ENCODE data around the gene NCEH1.
"Not testable (repeated sequence)": the region's sequence is repeated elsewhere in the genome, so short reads cannot be mapped to it uniquely, and the experiment has no call there.

The NCEH1 gene

DNA sequence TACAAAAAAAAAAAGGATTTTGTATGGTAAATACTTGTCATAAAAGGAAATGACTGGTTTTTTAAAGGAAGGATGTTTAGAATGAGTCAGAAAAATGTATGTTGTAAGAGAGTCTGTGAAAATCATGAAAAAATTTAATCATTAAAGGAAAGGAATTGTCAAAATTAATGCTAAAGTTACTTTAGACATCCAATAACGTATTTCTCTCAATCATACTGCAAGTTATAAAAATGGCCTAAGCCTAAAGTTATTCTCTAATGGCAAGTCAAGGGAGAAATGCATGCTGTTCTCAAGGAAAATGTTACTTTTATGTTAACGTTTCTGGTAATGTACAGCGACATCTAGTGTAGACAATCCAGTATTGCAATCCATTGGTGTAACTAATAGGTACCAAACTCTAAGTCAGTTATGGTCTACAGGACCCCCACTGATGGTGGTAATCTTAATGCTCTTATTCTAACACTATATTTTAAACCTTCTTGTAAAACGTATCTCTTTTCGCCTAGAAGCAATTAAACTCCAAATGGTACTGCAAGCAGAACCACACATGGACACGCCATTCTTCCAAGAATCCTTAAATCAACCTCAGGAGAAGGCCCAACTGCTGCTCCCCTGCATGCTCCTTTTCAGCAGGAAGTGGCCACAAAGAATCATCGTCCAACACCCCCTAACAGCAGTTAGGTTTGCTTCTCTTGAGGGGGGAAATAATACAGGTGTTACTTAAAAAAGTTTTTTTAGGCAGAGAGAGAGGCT, 35.2 kb downstream of the NCEH1 start:
- peak in 2 of 5 experiments; percentile 15 to 48 for DNase-seq

DNA sequence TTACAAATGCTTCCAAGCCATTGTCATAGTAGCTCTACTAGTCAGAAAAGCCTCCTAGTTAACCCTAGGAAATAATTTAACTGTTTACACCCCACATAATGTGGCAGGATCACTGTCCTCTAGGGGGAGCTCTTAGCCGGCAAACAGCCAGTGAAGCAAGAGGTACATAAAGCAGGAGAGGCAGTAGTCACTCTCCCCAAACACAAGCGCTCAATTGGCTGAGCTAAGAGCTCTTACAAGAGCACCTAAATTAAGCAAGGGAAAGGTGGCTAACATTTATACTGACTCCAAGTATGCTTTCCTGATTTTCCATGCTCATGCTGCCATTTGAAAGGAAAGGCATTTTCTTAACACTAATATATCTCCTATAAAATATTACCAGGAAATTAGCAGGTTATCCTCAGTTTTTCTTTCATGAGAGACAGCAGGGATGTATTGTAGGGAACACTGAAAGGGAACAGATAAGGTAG, 37.6 kb downstream of the NCEH1 start:
- DNase-seq, result peak in 3 of 5 experiments; percentile 29 to 81 (median 37)

DNA sequence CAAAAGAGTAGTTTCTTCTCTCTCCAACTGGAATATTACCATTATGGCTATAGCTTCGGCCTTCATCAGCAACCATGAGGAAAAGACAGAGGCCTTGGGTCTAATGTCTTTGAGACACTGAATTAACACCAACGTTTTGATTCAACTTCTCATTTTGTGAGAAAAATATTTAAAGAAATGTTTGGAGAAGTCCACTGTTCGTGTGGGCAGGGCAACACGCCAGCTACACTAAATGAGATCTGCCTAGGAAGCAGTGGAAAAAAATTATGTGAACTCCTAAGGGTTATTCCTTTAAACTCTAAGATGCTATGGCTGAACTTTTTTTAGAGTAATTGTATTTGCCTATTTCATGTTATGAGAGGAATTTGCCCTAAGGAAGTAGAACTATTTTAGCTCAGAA, 41.8 kb downstream of the NCEH1 start:
- no peak for DNase-seq

DNA sequence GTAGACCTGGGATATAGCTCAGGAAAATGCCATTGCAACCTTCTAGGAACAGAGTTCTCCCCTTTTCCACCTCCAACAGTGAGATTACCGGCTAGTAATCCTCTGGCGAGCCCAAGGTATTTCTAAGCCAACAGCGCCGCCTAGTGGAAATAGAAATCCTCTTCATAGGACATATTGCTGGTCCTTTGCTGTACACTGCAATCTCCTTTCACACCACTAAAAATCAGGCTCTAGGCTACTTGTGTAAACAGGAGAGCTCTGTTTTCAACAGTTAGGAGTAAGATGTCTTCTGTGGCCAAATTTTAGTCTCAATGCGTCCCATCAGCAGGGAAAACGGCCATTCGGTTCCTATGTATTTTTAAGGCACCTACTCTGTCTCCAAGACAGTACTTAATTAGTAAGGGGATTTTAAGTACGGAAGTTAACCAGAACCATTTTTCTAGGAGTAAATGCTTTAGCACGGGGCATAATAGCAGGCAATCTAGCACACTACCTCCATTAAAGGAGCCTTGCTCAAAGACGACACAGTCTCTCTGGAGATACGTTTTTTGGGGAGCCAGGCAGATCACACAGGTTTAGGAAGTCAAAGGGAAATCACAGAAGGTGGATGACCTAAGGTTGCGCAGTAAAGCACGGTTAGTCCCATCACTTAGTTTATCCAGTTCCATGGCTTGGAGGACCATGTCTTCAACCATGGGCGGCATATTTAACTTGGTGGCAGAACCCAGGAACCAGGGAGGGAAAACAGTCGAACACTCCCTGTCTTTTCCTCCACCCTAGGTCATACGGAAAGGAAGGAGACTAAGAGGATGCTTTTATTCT, 43.8 kb downstream of the NCEH1 start:
- DNase-seq, result peak in 4 of 5 experiments; percentile 47 to 77 (median 62)

DNA sequence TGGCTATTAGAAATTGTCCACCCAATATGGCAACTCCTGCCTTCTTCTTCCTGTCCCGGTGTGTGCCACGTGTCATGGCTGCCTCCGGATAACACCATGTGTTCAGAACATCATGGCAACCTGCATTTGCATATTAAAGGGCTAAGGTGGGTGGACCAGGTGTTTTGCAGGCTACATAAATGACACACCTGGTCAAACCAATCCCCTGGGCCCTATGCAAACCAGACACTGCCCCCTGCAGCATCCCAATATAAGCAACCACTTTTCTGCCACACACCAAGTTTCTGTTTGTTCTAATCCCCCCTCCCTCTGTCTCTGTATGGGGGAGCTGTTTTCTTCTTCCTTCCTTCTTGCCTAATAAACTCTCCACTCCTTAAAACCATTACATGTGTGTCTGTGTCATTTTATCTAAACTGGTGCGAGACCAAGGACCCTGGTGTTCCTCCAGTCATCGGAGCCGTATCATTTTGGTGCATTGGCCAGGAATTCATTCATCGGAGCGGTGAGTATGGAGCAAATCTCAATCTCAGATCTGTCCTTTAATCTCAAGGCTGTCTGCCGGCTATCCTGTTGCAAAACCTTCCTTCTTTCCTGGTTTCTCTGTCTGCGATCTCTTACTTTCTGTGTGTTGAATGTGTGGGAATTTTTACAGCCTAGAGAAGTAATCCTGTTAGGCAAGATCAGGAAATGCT, 44.5 kb downstream of the NCEH1 start:
- DNase-seq, result peak in 1 of 5 experiments; percentile 16

DNA sequence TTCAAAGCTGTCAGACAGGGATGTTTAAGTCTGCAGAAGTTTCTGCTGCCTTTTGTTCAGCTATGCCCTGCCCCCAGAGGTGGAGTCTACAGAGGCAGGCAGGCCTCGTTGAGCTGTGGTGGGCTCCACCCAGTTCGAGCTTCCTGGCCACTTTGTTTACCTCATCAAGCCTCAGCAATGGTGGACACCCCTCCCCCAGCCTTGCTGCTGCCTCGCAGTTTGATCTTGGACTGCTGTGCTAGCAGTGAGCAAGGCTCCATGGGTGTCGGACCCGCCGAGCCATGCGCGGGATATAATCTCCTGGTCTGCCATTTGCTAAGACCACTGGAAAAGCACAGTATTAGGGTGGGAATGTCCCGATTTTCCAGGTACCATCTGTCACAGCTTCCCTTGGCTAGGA, 45.4 kb downstream of the NCEH1 start:
- peak in 2 of 5 experiments; percentile 6 to 49 for DNase-seq

DNA sequence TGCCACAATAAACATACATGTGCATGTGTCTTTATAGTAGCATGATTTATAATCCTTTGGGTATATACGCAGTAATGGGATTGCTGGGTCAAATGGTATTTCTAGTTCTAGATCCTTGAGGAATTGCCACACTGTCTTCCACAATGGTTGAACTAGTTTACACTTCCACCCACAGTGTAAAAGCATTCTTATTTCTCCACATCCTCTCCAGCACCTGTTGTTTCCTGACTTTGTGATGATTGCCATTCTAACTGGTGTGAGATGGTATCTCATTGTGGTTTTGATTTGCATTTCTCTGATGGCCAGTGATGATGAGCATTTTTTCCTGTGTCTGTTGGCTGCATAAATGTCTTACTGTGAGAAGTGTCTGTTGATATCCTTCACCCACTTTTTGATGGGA, 50.4 kb downstream of the NCEH1 start:
- not testable (repeated sequence) for DNase-seq

DNA sequence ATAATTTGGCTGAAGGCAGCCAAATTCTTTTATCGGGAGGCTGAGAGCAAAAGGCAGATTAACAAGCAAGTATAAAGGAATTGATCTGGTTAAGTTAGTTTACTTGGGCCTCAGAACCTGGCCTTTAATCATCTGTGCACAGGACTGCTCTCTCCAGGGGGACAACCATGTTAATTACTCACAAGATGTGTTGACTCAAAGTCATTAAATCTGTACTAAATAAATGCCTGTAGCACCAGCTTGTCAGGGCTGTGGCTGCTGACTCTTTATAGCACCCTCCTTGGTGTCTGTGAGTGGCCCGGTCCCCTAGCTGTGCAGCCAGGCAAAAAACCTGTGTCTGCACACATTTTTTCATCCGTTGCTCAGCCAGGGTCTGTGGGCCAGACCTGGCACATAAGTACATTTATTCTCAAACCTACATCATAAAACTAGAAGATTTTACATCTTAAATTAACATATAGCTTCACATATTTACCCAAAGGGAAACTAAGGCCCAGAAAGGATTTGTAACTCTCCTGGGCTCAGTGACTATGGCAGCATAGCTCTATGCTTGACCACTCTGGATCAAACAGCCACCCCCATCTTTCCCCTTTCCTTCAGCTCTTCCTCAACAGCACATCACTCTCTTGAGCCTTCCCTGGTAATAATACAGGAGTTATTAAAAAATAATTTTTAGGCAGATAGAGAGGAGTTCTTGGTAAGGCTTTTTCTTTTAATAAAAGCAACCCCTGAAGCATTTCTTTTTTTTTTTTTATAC, 51.4 kb downstream of the NCEH1 start:
- DNase-seq, result no peak

DNA sequence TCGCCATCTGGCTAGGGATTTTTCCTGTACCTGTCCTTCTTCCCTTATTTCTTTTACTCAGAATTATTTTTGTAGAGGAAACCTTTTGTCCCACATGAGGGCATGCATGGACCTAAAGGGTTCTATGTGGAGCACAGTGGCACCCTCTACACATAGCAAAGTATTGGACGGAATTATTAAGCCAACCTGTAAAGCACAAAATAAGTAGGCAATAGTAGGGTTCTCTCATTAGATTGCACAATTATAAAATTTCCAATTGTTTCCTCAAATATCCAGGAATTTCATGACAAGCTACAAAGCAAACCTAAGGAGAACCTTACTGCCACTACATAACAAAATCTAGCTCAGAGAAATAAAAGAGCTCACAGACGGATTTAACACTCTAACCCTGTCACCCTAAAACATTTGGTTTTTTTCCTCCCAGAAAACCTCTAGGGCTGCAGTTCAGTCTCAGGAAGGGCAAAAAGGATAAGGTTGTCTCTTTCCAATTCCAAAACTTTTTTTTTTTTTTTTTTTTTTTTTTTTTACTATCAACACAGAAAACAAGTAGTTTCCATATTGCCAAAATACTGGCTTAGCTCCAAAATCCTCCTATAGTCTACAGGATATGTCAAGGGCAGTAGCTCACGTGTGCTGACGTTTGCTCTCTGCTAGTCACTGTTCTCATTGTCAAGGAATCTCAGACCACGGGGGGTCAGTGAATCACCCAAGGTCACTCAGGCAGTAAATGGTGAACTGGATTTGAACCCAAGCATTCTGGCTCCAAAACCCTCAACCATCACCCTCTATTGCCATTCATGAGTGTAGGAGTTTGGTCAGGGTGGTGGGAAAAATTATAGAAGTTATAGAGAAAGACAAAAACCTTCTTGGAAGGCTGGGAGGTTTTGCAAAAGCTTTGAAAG, 52.3 kb downstream of the NCEH1 start:
- no peak for DNase-seq

DNA sequence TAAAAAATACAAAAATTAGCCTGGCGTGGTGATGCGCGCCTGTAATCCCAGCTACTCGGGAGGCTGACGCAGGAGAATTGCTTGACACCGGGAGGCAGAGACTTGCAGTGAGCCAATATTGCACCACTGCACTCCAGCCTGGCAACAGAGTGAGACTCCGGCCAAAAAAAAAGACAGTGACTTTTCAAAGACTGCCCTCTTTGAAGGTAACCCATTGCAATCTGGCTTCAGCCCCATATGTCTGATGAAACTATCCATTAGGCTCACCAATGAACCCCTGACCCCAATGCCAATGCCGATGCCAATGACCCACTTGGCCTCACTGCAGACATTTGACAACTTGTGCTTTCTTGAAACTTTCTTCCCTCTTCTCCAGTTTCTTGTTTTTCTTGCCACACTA, 54.3 kb downstream of the NCEH1 start:
- no peak for DNase-seq

DNA sequence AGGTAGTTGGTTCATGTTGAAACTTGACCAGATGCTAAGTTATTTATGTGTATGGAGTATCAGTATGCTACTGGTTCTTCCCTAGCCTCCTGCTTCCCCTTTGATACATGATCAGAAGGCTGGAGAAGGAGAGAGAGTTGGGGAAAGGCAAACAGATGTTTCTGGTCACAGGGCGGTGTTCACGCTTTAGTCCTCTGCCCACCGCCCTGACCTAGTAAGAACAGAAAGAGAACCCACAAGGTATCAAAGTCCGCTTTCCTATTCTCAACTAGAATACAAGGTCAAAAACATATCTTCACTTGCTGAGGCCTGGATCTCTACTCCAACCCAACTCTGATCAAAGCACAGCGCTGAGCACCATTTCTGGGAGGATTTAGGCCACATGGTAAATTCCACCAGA, 55.5 kb downstream of the NCEH1 start:
- DNase-seq, result no peak

DNA sequence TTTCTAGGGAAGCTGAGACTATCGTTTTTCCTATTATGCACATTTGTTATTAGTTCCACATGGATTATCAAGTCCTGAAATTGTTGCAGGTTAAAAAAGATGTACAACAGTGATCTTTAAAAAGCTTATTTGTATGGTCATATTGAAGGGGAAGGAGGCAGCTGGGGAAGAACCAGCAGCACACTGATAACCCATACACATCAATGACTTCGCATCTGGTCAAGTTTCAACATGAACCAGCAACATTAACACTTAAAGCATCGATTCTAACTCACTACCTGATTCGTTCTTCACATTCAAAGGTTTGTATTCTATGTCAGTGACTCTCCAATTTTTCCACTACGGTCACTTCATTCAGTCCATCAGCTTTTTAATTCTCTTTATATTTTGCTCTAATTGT, 56.4 kb downstream of the NCEH1 start:
- DNase-seq, result no peak

DNA sequence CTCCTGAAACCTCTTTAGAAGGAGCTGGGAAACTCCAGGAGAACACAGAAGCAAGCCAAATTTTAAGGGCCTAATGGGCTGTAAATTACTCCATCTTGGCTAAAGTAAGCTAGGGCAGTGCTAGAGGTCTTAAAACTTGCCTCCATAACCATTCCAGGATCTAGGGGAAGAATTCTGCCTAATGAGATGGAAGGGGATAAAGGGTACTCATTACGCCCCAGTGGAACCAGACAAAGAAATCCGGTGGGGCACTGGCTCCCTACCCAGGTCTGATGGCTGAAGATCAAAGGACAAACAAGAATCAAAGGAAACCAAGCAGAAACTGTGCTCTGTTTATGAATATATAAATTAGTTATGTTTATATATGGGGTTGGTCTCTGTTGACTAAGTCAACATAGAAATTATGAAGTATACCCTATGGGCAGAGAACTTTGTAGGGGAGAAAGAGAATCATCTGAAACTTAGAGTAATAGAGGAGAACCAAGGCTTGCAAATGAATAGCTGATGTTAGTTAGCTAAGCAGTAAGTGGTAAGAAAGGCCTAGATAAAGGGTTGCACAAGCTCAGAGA, 57.8 kb downstream of the NCEH1 start:
- DNase-seq, result no peak

DNA sequence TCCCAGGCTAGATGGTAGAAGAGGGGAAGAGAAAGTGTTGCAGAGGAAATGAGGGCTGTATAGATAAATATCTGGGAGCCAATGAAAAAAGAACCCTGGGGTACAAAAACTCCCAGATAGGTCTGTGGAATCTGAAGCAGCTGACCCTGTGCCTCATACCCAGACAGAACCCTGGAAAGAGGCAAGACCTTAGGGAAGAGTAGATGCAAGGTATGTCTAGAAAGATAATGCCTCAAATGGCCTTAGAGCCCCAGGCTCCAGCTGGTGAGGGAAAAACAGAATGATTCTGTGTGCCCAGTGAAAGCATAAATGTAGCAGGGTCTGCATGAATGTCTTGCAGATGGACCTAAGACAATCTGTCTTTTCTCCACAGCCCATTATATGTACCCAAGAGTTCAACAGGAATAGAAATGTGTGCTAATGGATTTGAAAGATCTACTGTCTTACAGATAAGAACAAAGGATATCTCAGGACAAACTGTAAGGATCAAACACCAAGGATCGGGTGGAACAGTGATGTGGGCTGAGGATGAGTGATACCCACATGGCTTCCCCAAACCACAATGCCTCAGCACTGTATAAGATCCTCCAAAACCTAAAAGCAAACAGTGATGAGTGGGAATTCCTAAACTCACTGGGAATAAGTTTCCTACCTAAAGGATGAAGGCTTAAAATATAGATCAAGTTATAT, 58.8 kb downstream of the NCEH1 start:
- DNase-seq, result no peak

DNA sequence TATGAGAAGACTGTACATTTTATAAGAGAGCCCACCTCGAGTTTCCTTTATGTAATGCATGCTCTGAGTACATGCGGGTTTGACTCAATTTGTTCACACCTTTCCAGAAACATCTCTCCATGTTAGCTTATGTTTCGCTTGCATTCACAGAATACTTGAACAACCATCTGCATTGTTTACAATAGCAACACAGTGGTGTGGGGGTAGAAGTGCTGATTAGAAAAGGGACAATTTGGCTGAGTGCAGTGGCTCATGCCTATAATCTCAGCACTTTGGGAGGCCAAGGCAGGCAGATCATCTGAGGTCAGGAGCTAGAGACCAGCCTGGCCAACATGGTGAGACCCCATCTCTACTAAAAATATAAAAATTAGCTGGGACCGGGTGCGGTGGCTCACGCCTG, 60.9 kb downstream of the NCEH1 start:
- DNase-seq, result no peak

DNA sequence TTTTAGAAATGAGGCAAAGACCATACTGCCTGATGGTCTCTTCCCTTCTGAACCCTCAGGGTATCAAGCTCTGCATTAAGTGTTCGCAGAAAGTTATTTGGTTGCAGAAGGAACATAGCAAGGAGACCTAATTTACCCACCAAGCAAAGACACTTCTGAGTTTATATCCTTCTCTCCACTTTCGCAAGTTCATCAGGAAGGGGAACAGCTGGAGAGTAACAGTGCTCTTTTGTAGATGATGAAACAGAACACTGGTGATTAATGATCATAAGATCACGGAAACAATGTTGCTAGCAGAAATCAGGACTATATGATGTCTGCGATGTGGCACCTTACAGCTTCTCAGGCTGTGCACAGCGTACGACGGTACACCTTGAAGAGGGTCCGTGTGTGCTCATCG, 62.1 kb downstream of the NCEH1 start:
- DNase-seq, result no peak

DNA sequence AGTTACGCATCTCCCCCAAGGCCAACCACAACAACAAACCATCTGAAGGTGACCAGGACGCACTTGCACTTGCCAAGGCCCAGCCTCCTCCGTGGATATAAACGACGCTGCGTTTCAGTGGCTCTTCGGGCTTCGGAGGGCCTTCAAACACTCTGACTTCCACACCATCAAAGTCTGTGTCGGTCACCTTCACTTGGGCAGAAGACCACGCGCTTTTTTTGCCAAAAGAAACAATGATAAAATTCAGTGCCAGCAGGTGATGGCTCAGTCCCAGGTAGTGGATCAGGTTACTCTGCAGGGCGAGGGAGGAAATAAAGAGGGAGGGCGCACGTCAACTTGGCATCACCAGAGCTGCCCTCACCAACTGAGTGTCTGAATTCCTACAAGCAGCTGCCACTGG, 63.0 kb downstream of the NCEH1 start:
- no peak for DNase-seq

DNA sequence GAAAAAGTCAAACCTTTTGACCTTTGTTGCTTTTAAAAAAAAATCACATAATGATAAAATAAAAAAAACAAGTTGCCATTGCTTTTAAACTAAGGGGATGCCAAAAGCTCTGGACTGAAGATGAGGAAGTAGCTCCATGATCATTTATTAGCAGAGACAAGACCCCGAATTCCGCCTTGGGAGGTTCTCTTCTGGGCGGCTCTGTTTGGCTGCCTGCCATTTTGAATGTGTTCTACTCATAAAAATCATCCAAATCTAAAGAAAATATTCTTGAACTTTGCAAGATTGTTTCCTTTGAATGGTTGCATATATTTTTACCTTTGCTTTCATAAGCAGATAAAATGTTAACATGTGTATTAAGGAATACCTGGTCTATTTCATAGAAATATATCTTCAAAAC, 63.8 kb downstream of the NCEH1 start:
- DNase-seq, result no peak

DNA sequence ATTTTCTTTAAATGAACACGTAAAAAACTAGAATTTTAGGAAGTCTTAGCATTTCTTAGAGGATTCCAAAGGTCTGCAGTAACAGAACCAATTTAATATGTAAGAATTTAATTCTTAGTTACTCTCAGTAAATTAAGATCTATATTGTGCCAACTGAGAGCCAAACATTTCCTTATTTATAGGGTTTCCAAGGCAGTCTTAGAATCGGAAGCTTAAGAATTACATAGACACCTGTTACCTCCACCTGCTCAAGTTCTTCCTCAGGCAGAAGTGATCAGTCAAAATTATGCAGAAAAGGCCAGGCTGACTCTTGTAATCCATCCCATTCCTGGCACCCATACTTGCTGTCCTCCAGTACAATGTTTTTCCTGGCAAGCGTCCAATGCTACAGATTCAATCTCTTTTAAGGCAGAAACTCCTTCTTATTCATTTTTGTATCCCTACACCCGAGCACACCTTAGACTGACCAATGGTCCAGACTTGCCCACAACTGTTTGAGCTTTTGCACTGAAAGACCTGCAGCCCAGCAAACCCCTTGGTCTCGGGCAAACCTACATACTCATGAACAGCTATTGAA, 64.3 kb downstream of the NCEH1 start:
- DNase-seq, result no peak

DNA sequence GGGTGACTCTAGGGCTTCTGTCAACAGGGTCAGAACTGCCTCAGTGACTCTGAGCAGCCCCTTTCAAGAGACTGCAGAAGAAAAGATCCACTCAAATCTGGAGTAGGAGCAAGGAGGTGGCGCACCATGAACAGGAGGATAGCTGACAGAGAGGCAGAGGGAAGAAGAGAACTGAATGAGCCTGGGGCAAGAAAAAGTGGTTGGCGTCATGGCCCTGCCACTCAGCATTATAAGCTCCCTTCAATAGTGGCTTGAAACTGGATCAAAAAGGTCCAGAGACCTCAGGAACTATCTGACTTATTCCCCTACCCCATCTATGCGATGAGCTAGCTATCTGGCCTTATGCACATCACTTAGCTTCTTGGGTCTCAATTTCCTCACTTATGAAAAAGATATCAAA, 66.6 kb downstream of the NCEH1 start:
- no peak for DNase-seq

Measured in T-helper 2 cell (primary cell).